Activated B cell treated with CpG ODN at 0.5 μM for 24 hours (primary cell): ENCODE data around the gene ANP32E. TPM values are rescaled to one million over a fixed set of nuclear protein-coding genes. Genes with fewer than 3 reads are reported as not detected.
A peak's percentile ranks its signal among the peaks of the same experiment; 100 is the strongest.
"Not testable (repeated sequence)": the region's sequence is repeated elsewhere in the genome, so short reads cannot be mapped to it uniquely, and the experiment has no call there.

ENCODE experiments used
- ATAC-seq: fragments of 200-7000 bp; cut with Tn5 transposase; one replicate; pipeline ENCODE4 v1.10.0; 2021; ENCODE audit warnings: low read depth, mild to moderate bottlenecking, moderate library complexity
- CTCF ChIA-PET: fragments of 350-600 bp; sonication (Branson Sonifier 250); formaldehyde crosslinking; loops from one replicate; lab custom pipeline; 2021; ENCODE audit warnings: antibody characterized with exemption; lab: Charles Lee
- POLR2A ChIA-PET: fragments of 350-600 bp; sonication (Branson Sonifier 250); formaldehyde crosslinking; loops from one replicate; lab custom pipeline; 2021; ENCODE audit warnings: antibody characterized with exemption; lab: Charles Lee
- DNase-seq: peaks from one replicate; pipeline ENCODE4 v3.0.0; 2022
- H3K27ac Mint-ChIP-seq: one replicate; pipeline ENCODE4 v1.8.0; 2020; ENCODE audit warnings: mixed read lengths
- H3K27me3 Mint-ChIP-seq: one replicate; pipeline ENCODE4 v1.8.0; 2021; ENCODE audit warnings: mixed read lengths
- H3K36me3 Mint-ChIP-seq: one replicate; pipeline ENCODE4 v1.8.0; 2021; ENCODE audit warnings: low read depth, mixed read lengths
- H3K4me1 Mint-ChIP-seq: one replicate; pipeline ENCODE4 v1.8.0; 2021; ENCODE audit warnings: mixed read lengths
- H3K4me3 Mint-ChIP-seq: one replicate; pipeline ENCODE4 v1.8.0; 2020; ENCODE audit warnings: mild to moderate bottlenecking, mixed read lengths
- H3K9me3 Mint-ChIP-seq: one replicate; pipeline ENCODE4 v1.8.0; 2020; ENCODE audit warnings: mixed read lengths
- intact Hi-C: fragments of 100-400 bp; cut with micrococcal nuclease; formaldehyde crosslinking; loops from one replicate; pipeline ENCODE4 v1.15.1; 2024
- total RNA-seq: library from RNA; stranded (reverse); gene quantifications from 2 replicates; pipeline ENCODE4 v1.2.3, GENCODE V29; 2022
- TF ChIP-seq, protein P1 (sequence below): fragments of 200-600 bp; IDR thresholded peaks from one replicate; pipeline ENCODE4 v1.8.0; 2022; ENCODE audit warnings: antibody characterized with exemption, mild to moderate bottlenecking

The ANP32E gene
- total RNA-seq, 1 donor from 2014 or later = 70.5 TPM

DNA sequence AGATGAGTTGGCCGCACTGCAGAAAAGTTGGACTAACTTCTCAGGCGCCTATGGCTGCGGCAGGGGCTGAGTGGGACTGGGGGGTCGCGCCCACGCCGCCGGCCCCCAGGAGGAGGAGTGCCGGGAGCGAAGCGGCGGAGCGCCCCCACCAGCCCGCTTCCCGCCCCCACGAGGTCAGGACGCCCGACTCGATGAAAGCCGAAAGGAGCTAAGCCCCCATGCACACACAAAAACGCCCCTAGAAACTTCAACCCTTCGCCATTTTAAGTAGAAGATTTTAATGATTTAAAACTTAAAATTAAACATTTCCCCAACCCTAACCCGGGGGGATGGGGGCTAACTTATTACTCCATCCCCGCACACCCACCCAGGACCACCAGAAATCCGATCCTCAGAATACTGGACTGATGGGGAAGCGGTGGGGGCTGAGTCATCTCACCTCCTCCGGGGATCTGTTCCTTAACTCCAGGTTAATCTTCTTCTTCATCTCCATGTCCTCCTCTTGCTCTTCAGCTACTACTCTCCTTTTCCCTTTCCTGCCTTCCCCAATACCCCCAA is 539 bp downstream of the ANP32E start:
- CTCF ChIA-PET = interaction anchor here (1.1 kb wide), 1 partner anchor 12 kb away, joined by 3 read pairs; no protein-coding TSS in a partner anchor
- DNase-seq (no peak), ATAC-seq (no peak)
- Mint-ChIP-seq H3K9me3 (no peaks in the 10 kb centered on the region), H3K36me3 (peaks cover 12% of the 10 kb centered on the region), H3K4me3 (no peak overlapping the region), H3K4me1 (peaks cover 22% of the 10 kb centered on the region), H3K27me3 (peaks cover 2% of the 10 kb centered on the region), H3K27ac (no peak overlapping the region)
- intact Hi-C loops = loop anchor here (2.0 to 10.0 kb wide), 2 partner anchors 75 to 739 kb away; partner anchors contain the start of gene CERS2
- TF ChIP-seq, protein P1, sequence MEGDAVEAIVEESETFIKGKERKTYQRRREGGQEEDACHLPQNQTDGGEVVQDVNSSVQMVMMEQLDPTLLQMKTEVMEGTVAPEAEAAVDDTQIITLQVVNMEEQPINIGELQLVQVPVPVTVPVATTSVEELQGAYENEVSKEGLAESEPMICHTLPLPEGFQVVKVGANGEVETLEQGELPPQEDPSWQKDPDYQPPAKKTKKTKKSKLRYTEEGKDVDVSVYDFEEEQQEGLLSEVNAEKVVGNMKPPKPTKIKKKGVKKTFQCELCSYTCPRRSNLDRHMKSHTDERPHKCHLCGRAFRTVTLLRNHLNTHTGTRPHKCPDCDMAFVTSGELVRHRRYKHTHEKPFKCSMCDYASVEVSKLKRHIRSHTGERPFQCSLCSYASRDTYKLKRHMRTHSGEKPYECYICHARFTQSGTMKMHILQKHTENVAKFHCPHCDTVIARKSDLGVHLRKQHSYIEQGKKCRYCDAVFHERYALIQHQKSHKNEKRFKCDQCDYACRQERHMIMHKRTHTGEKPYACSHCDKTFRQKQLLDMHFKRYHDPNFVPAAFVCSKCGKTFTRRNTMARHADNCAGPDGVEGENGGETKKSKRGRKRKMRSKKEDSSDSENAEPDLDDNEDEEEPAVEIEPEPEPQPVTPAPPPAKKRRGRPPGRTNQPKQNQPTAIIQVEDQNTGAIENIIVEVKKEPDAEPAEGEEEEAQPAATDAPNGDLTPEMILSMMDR = no peak
- POLR2A ChIA-PET = interaction anchor here (0.6 to 1.5 kb wide), 16 partner anchors 10 to 1304 kb away, joined by 3 to 23 read pairs (median 4); partner anchors contain the start of genes APH1A, RPRD2, TARS2 and VPS45

DNA sequence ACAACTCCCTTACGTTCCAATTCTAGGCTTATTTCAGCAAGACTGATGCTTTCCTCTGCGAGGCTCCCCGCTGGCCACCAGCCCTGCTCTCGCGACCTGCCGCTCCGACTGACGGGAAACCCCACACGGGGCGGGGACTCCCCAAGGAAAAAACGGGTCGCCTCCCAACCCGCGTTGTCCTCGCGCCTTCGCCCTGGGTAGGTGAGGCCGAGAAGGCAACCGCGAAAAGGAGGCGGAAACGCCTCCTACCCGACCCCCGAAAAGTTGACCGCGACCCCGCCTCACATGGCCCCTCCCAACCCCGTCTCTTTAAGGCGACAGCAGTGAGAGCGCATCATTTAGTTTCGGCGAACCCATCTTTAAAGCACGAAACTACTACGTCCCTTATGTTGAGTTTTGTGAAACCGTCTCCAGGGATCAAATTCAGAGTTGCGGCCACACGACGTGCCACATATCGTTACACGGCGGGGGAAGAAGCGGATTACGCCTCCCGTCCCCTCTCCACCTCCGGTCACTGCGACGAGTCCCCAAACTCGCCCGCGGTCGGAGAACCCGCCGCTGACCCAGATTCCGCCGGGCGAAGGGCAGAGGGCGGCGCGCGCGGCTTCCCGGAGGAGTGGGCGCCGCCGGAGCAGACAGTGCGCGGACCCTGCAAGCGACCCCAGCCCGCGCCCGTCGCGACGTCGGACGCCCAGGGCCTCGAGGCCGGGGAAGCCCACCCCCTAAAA is 1.2 kb downstream of the ANP32E start:
- Mint-ChIP-seq H3K4me1 (peaks cover 22% of the 10 kb centered on the region), H3K27ac (no peak overlapping the region), H3K4me3 (no peak overlapping the region), H3K27me3 (peaks cover 2% of the 10 kb centered on the region), H3K36me3 (peaks cover 17% of the 10 kb centered on the region), H3K9me3 (no peaks in the 10 kb centered on the region)
- POLR2A ChIA-PET = interaction anchor here (0.8 to 2.7 kb wide), 17 partner anchors 9 to 349 kb away, joined by 3 to 28 read pairs (median 7); partner anchors contain the start of genes CIART, PLEKHO1, PRPF3 and RPRD2
- DNase-seq (peak; percentile 84), ATAC-seq (peak; percentile 51)
- TF ChIP-seq, protein P1 = no peak
- CTCF ChIA-PET = interaction anchor here (1.0 to 1.5 kb wide), 2 partner anchors 47 to 48 kb away, joined by 3 to 5 read pairs; no protein-coding TSS in a partner anchor
- intact Hi-C loops = loop anchor here (1.0 to 10.0 kb wide), 3 partner anchors 74 to 740 kb away; partner anchors contain the start of gene CERS2

DNA sequence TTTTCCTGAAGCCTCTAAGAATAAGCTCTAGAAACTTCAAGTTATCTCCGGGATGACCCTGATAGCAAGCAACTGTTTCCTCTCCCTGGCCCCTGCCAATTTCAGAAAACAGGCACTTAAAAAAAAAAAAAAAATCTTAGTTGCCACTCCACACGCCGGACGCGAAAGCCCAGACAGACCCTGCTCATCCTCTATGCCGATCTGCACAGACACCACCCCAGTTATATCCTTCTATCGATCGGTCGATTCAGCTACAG is 1.7 kb downstream of the ANP32E start:
- no peak overlapping the region for H3K27ac Mint-ChIP-seq
- CTCF ChIA-PET = interaction anchor here (1.0 to 1.5 kb wide), 2 partner anchors 47 kb away, joined by 3 to 5 read pairs; no protein-coding TSS in a partner anchor
- peaks cover 2% of the 10 kb centered on the region for H3K27me3 Mint-ChIP-seq
- POLR2A ChIA-PET = interaction anchor here (0.6 to 2.7 kb wide), 17 partner anchors 9 to 1165 kb away, joined by 3 to 28 read pairs (median 5); partner anchors contain the start of genes APH1A, CIART, PLEKHO1 and PRPF3
- intact Hi-C loops = loop anchor here (1.0 to 10.0 kb wide), 3 partner anchors 73 to 741 kb away; partner anchors contain the start of gene CERS2
- peaks cover 22% of the 10 kb centered on the region for H3K4me1 Mint-ChIP-seq
- H3K36me3 Mint-ChIP-seq = peaks cover 18% of the 10 kb centered on the region
- H3K9me3 Mint-ChIP-seq = no peaks in the 10 kb centered on the region
- no peak for DNase-seq
- ATAC-seq = no peak
- H3K4me3 Mint-ChIP-seq = no peak overlapping the region
- TF ChIP-seq, protein P1 = no peak

DNA sequence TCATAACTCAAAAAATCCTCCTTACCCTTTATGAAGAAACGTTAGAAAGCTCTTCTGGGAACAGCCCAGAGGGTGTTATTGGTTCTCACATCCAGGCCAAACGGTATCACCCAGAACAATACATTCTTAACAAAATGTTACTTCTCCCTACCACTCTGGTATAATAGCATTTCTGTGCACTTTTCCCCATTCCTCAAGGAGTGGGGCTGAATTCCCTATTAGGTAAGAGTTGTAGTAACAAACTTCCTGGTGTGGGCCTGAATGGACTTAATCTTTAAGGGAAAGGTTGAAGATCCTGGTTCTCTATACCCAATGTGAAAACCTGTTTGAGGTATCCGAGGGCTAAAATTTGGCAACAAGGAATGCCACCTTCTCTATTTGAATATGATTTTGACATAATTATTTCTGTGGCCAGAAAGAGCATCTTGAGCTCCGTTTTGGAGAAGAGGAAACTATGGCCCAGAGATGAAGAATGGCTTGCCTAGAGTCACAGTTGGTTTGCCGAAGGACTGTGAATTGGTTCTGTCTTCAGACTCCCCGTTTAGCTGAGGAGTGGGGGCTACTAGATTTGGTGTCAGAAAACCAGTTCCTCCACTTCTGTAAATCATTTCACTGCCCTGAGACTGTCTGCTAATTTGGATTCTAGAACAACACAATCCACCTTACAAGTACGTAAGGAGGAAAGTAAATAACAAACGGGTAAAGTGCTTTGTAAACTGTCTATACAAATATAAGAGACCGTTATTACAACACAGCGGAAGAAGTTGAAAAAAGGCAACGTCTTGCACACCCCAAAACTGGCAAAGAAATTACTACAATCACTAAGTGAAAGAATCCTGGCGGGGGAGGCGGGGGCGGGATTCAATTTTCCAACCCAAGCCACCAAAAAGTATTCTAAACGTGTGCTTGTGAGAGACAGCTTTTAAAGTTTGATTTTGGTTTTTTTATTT is 2.3 kb downstream of the ANP32E start:
- ATAC-seq (no peak), DNase-seq (no peak)
- H3K4me3 Mint-ChIP-seq = no peak overlapping the region
- ChIA-PET CTCF (interaction anchor here (1.0 to 1.5 kb wide), 2 partner anchors 47 to 48 kb away, joined by 3 to 5 read pairs; no protein-coding TSS in a partner anchor), POLR2A (interaction anchor here (0.6 to 2.7 kb wide), 21 partner anchors 9 to 1166 kb away, joined by 3 to 28 read pairs (median 7); partner anchors contain the start of genes APH1A, CIART, PLEKHO1 and PRPF3)
- H3K27me3 Mint-ChIP-seq = peaks cover 2% of the 10 kb centered on the region
- TF ChIP-seq, protein P1 = no peak
- H3K27ac Mint-ChIP-seq = no peak overlapping the region
- intact Hi-C loops = loop anchor here (1.0 to 10.0 kb wide), 3 partner anchors 73 to 741 kb away; partner anchors contain the start of gene CERS2
- peaks cover 24% of the 10 kb centered on the region for H3K4me1 Mint-ChIP-seq
- peaks cover 23% of the 10 kb centered on the region for H3K36me3 Mint-ChIP-seq
- H3K9me3 Mint-ChIP-seq = no peaks in the 10 kb centered on the region

DNA sequence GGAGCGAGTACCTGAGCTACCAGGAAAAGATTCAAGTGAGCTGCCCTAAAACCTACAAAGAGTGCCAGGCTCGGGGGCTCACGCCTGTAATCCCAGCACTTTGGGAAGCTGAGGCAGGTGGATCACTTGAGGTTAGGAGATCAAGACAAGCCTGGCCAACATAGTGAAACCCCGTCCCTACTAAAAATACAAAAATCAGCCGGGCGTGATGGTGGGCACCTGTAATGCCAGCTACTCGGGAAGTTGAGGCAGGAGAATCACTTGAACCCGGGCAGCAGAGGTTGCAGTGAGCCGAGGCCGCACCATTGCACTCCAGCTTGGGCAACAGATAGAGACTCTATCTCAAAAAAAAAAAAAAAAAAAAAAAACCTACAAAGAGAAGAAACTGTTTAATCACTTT is 3.0 kb downstream of the ANP32E start:
- DNase-seq, H3K27ac Mint-ChIP-seq, ATAC-seq, H3K4me3 Mint-ChIP-seq, H3K27me3 Mint-ChIP-seq, H3K9me3 Mint-ChIP-seq: not testable (repeated sequence)
- POLR2A ChIA-PET = interaction anchor here (0.6 to 2.7 kb wide), 12 partner anchors 8 to 410 kb away, joined by 7 to 28 read pairs (median 12); partner anchors contain the start of genes APH1A, PLEKHO1 and RPRD2
- intact Hi-C loops = loop anchor here (10.0 kb wide), 1 partner anchor 742 kb away; the partner anchor contains the start of gene CERS2
- Mint-ChIP-seq H3K4me1 (peaks cover 24% of the 10 kb centered on the region), H3K36me3 (peaks cover 30% of the 10 kb centered on the region)
- CTCF ChIA-PET = interaction anchor here (1.5 kb wide), 1 partner anchor 48 kb away, joined by 3 read pairs; no protein-coding TSS in a partner anchor

DNA sequence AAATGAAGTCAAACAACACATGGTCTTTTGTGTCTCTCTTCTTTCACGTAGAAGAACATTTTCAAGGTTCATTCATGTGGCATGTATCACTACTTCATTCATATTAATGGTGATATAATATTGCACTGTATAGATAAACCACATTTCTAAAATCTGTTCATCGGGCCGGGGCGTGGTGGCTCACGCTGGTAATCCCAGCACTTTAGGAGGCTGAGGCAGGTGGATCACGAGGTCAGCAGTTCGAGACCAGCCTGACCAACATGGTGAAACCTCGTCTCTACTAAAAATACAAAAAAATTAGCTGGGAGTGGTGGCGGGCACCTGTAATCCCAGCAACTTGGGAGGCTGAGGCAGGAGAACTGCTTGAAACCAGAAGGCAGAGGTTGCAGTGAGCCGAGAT is 7.7 kb downstream of the ANP32E start:
- intact Hi-C loops, CTCF ChIA-PET, ATAC-seq, H3K9me3 Mint-ChIP-seq, DNase-seq, H3K4me3 Mint-ChIP-seq, H3K27ac Mint-ChIP-seq, H3K27me3 Mint-ChIP-seq: not testable (repeated sequence)
- Mint-ChIP-seq H3K4me1 (peaks cover 29% of the 10 kb centered on the region), H3K36me3 (peaks cover 65% of the 10 kb centered on the region)
- POLR2A ChIA-PET = interaction anchor here (0.6 kb wide), 1 partner anchor 290 kb away, joined by 6 read pairs; no protein-coding TSS in a partner anchor
